Brain microvascular endothelial cell (primary cell): ENCODE results near the gene NUP210L.

Experiments used
- DNase-seq: peaks from one replicate; pipeline ENCODE4 v3.0.0-alpha.2; 2020
- H3K27ac ChIP-seq: fragments of 250-450 bp; sonication (Bioruptor Pico); 2 replicates; pipeline ENCODE4 v1.5.1; 2020; ENCODE audit warnings: mild to moderate bottlenecking, moderate library complexity
- H3K27me3 ChIP-seq: fragments of 250-450 bp; sonication (Bioruptor Pico); replicated peaks from 2 replicates; pipeline ENCODE4 v1.5.1; 2020; ENCODE audit warnings: mild to moderate bottlenecking
- H3K36me3 ChIP-seq: fragments of 250-450 bp; sonication (Bioruptor Pico); replicated peaks from 2 replicates; pipeline ENCODE4 v1.5.1; 2020; ENCODE audit warnings: mild to moderate bottlenecking
- H3K4me3 ChIP-seq: 2 replicates; pipeline ENCODE4 v1.5.1; 2011; ENCODE audit warnings: low read depth, mild to moderate bottlenecking, control low read depth, low read length, moderate library complexity
- CTCF ChIP-seq: IDR thresholded peaks from 2 replicates; pipeline ENCODE4 v1.5.1; 2011; ENCODE audit warnings: low read depth, mild to moderate bottlenecking, moderate library complexity, low read length, control low read depth, inconsistent platforms; ENCODE audit errors: missing control alignments
- in situ Hi-C: cut with HindIII; loops from 2 replicates; pipeline ENCODE4 v1.10.0; 2017; ENCODE audit warnings: low sequenced_read_pairs, low pct_ligation_motif_present

The NUP210L gene

GRCh38 chr1:153961421-153961820, 193.5 kb downstream of the NUP210L start:
- Histone ChIP-seq H3K36me3 (peaks cover 2% of the 10 kb centered on the region), H3K4me3 (no peak overlapping the region), H3K27ac (no peak overlapping the region), H3K27me3 (no peaks in the 10 kb centered on the region)
- no peak for DNase-seq
- in situ Hi-C loops = no loop called here
- no peak for TF ChIP-seq CTCF

- DNase-seq = no peak
- H3K4me3 ChIP-seq = no peak overlapping the region
- H3K36me3 ChIP-seq = peaks cover 2% of the 10 kb centered on the region
- in situ Hi-C loops = no loop called here
- H3K27me3 ChIP-seq = no peaks in the 10 kb centered on the region
- TF ChIP-seq CTCF = no peak
- no peak overlapping the region for H3K27ac ChIP-seq
These were observed 194.7 kb downstream of the NUP210L start for GRCh38 chr1:153960206-153960605.

- TF ChIP-seq CTCF = no peak
- no peak overlapping the region for H3K27ac ChIP-seq
- DNase-seq = no peak
- no peaks in the 10 kb centered on the region for H3K27me3 ChIP-seq
- no peak overlapping the region for H3K4me3 ChIP-seq
- in situ Hi-C loops = no loop called here
- H3K36me3 ChIP-seq = peaks cover 2% of the 10 kb centered on the region
These were observed 195.4 kb downstream of the NUP210L start for GRCh38 chr1:153959454-153959853.

GRCh38 chr1:153958961-153959260, 196.0 kb downstream of the NUP210L start:
- Histone ChIP-seq H3K36me3 (peaks cover 6% of the 10 kb centered on the region), H3K27ac (no peak overlapping the region), H3K4me3 (peak overlapping the region; percentile 20), H3K27me3 (no peaks in the 10 kb centered on the region)
- TF ChIP-seq CTCF = no peak
- DNase-seq = no peak
- in situ Hi-C loops = no loop called here

GRCh38 chr1:153958111-153958960, 196.5 kb downstream of the NUP210L start, which contains the start of gene CRTC2:
CRTC2 (minus strand) TSS chr1:153958612; CDS start chr1:153958497, 115 bp downstream.
- TF ChIP-seq CTCF = peak; percentile 8
- in situ Hi-C loops = no loop called here
- Histone ChIP-seq H3K27ac (peak within 1 kb of the TSS; percentile 72), H3K27me3 (no peaks in the 10 kb centered on the region), H3K36me3 (peaks cover 9% of the 10 kb centered on the region), H3K4me3 (peak within 1 kb of the TSS; percentile 91)
- DNase-seq = peak; percentile 98

- Histone ChIP-seq H3K4me3 (peak overlapping the region; percentile 91), H3K27me3 (no peaks in the 10 kb centered on the region), H3K27ac (peak overlapping the region; percentile 72), H3K36me3 (peaks cover 12% of the 10 kb centered on the region)
- no peak for DNase-seq
- in situ Hi-C loops = no loop called here
- TF ChIP-seq CTCF = no peak
These were observed 197.1 kb downstream of the NUP210L start for GRCh38 chr1:153957744-153958110.
